ACHN (cell line): ENCODE results near the gene SAT1.

Experiments
- DNase-seq: peaks from one replicate; pipeline ENCODE4 v3.0.0-alpha.2; 2015
- in situ Hi-C: cut with HindIII; loops from 2 replicates; pipeline ENCODE4 v1.10.0; 2017; ENCODE audit warnings: low sequenced_read_pairs, low pct_ligation_motif_present, low pct_unique_long_range_greater_than_20kb

Gene SAT1

DNA sequence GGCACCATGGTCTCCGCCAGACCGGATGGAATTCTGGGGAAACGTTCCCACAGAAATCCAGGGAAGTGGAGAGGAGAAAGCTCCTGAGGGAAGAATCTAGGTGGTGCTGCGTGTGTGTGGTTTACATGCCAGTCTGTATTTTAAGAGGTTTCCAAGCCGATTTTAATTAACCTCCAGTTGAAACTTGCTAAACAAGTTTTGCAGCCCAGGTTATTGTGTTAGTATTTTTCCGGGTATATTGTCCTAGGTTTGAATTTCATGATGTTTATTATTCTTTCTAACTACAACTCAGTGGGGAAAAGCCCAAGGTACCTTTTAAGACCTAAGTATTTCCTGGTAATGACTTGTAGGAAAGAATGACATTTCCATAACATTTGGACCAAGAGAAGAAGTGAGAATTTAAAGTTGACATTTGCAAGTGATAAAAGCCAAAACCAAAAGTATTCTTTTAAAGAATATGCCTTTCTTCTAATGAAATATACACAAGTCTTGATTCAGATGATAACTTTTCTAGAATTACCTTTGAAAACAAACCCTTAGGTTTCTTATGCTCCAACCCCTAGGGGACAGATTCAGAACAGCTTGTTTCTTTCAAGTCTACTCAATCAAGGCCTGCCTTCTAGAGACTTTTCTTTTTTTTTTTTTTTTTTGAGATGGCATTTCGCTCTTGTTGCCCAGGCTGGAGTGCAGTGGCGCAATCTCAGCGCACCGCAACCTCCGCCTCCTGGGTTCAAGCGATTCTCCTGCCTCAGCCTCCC, 14.6 kb downstream of the SAT1 start:
- DNase-seq = no peak
- in situ Hi-C loops = no loop called here

DNA sequence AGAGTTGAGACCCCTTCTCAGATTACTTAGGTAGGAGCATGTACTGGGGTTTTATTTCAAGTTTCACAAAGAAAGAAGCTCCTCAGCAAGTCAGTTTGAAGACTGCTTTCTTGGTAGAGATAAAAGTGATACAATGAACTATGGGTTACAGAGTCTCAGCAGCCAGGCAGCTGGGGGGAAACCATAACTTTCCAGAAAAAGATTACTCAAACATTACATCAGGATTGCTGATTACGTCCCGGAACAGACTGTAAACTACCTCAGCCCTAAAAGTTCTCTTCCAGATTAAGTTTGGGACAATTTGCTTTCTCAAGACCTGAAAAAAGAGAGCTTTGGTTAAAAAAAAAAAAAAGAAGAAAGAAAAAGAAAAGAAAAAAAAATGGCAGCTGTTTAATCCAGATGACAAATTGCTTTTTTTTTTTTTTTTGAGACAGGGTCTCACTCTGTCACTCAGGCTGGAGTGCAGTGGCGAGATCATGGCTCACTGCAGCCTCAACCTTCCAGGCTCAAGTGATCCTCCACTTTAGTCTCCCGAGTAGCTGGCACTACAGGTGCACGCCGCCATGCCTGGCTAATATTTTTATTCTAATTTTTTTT, 16.6 kb downstream of the SAT1 start:
- in situ Hi-C loops = no loop called here
- no peak for DNase-seq

DNA sequence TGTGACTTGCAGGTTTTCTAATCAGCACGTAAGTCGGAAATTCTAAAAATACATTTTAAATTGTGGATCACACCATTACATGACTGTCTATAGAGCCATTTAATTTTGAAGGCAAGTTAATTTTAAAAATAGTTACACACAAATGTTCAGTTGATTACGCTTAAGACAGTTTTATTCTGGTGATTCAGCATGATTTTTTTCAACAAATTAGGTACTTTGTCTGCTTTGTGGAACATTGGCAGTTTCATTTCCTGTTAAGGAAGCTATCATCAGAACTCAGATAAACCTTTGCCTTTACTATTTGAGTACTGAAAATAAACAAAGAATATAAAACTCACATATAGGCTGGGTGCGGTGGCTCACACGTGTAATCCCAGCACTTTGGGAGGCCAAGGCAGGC, 19.5 kb downstream of the SAT1 start:
- in situ Hi-C loops = no loop called here
- DNase-seq = no peak

DNA sequence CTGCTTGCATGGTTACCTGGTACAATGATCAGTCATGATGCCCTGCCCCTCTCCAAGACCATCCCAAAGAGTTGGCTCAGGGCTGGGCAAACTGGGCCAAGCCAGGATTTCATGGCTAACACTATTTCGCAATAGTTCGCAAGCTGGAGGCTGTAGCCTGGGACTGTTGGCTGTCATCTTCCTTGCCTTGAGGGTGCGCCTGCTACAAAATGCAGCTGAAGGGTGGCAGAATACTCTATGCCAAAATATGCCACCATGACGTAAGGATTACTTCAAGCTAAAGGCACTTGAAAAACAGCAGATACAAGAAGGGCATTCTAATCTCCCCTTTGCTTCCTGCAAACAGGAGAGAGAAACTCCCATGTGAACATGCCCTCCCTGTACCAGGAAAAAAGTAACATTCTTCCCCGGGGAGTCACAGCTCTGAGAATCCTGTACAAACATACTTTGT, 21.0 kb downstream of the SAT1 start:
- in situ Hi-C loops = no loop called here
- no peak for DNase-seq

DNA sequence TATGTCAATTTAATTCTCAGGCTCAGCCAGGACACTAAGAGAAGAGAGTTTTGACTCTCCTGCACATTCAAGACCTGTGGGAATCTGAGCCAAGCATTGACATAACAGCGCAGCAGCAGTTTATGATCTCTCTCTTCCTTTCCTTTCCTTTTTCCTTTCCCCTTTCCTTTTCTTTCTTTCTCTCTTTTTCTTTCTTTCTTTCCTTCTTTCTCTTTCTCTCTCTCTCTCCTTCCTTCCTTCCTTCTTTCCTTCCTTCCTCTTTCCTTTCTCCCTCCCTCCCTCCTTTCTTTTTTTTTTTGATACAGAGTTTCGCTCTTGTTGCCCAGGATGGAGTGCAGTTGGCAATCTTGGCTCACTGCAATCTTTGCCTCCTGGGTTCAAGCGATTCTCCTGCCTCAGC, 21.6 kb downstream of the SAT1 start:
- in situ Hi-C loops = no loop called here
- DNase-seq = no peak

DNA sequence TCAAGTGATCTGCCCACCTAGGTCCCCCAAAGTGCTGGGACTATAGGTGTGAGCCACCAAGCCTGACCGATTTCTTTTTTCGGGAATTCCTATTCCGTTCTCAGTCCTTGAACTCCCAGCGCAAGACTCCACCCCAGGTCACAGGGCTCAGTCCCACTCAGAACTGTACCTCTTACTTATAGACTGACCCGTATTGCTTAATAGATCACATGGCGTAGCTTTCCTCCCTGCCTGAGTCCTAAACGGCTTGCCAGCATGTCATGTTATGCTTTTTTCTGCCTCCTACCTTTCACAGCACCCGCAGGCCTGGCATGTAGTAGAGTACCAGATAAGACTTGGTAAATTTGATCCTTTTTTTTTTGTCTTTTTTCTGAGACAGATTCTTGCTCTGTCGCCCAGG, 22.4 kb downstream of the SAT1 start:
- DNase-seq = no peak

DNA sequence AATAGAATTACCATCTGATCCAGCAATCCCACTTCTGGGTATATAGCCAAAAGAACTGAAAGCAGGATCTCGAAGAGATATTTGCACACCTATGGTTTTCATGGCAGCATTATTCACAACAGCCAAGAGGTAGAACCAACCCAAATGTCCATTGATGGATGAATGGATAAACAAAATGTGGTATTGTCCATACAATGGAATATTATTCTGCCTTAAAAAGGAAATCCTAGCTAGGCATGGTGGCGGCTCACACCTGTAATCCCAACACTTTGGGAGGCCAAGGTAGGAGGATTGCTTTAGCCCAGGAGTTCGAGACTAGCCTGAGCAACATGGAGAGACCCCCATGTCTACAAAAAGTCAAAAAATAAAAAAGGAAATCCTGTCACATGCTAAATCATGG, 27.3 kb downstream of the SAT1 start:
- in situ Hi-C loops = no loop called here
- DNase-seq = no peak

More for the DNA sequence above, 22.4 kb downstream of the SAT1 start:
- in situ Hi-C loops = no loop called here

DNA sequence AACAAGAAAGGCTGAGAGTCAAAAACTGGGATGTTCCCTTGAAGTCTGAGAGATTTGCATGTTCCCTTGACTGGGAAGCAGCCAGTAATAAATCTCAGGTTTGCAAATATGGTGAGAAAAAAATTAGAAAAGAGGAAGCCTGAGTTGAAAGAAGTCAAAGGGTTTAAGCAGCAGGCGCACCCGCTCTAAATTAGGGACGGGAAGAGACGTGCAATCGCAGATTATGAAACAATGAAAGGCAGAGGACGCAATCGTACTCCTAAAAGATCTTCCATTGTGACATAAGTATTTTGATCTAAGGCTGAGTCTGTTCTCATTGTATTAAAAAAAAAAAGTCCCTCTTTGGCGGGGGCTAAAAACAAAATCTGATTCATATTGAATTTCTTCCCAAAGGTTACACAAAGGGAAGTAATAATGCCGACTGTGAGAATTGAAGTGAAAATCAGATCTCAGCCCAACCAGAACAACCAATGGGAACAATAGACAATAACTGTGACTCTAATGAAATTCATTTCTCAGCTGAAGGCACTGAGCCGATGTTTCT, 28.2 kb downstream of the SAT1 start:
- no peak for DNase-seq
- in situ Hi-C loops = no loop called here

DNA sequence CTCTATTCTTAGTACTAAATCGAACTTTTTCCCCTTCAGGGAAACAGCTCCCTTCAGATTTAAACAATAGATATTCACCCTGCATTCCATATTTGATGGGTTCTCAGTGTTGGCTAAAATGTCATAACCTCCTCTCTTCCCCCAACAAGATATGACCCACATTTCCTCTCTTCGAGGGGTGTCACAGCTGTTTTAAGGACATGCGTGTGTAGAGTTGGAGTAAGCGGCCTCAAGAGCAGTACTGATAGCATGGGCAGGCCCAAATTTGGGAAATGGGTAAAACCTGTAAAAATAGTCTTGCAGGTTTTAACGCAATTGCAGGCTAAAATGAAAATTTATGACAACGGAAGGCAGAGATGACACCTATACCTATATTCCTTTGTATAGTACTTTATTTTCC, 28.7 kb downstream of the SAT1 start:
- no peak for DNase-seq
- in situ Hi-C loops = no loop called here

DNA sequence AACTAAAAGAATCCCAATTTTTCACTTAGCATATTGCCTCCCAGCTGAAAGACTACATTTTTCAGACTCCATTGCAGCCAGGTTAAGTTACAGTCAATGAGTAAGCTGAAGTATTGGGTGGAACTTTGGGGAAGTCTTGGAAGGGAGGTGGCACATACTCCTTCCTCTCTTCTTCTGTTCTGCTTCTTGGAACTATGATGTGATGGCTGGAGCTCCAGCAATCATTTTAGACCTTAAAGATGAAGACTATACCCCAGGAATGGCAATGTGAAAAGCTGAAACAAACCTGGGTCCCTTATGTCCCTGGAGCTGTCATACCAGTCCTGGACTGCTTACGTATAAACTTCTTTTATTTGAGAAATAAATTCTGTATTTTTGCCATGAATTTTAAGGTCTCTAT, 30.8 kb downstream of the SAT1 start:
- no peak for DNase-seq
- in situ Hi-C loops = no loop called here

DNA sequence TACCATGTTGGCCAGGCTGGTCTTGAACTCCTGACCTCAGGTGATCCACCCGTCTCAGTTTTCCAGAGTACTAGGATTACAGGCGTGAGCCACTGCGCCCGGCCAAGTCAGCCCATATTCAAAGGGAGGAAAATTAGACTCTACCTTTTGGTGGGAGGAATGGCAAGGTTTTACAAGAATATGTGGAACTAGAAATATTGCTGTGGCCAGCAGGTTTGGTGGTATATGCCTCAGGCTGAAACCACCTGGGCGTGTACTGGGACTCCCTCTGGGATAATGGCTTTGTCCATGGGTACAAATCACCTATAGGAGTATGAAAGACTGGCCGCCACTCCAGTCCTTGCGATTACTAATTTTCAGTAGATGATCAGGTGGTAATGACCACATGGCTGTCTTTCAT, 32.4 kb downstream of the SAT1 start:
- in situ Hi-C loops = no loop called here
- no peak for DNase-seq

DNA sequence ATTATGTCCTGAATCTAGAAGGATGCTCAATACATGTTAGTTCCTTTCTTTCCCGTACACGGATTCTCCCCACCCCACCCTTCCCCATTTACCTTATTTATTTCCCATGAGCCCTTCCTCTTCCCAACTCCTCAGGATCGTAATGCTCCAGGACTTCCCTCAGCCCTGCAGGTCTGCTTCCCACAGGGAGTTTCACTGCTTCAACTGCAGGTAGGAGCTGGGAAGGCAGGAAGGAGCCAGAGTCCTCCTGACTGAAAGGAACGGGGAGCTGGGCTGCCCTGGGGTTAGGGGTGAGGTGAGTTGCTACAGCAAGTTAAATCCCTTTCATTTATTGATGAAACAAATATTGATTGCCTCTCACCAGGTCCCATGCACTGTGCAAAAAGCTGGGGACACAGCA, 33.2 kb downstream of the SAT1 start:
- DNase-seq = no peak
- in situ Hi-C loops = no loop called here

DNA sequence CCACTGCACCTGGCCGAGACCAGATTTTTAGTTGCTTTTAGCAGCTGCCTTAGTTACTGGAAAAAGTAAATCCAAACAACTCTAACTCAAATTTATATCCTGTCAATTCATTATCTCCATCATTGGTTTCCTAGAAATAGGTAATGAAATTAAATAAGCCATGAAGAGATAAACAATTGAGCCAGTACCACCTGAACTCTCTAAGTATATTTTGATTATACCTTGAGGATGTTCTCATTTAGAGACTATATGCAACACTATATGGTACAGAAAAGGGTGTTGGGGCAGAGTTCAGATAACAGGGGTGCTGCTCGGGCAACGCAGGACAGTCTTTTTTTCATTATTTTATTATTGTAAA, 35.0 kb downstream of the SAT1 start:
- in situ Hi-C loops = no loop called here
- no peak for DNase-seq

DNA sequence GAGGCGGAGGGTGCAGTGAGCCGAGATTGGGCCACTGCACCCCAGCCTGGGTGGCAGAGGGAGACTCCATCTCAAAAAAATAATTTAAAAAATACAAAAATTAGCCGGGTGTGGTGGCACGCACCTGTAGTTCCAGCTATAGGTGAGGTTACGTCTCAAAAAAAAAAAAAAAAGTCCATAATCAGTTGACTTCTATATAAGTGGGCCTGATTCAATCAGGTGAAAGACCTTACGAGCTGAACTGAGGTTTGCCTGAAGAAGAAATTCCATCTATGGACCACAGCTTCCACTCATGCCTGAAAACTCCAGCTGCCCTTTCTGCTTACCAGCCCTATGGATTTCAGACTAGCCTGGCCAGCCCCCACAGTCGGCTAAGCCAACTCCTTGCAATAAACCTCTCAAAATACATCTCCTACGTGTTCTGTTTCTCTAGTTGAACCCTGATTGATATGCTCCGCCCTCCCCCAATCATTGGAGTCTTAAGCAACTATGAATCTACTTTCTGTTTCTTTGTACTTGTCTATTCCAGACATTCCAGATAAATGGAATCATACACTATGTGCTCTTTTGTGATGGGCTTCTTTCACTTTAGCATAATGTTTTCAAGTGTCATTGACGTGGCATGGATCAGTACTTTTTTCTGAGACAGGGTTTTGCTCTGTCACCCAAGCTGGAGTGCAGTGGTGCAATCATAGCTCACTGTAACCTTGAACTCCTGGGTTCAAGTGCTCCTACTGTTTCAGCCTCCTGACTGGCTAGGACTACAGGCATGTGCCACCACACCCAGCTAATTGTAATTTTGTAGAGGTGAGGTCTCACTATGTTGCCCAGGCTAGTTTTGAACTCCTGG, 36.6 kb downstream of the SAT1 start:
- DNase-seq = no peak

DNA sequence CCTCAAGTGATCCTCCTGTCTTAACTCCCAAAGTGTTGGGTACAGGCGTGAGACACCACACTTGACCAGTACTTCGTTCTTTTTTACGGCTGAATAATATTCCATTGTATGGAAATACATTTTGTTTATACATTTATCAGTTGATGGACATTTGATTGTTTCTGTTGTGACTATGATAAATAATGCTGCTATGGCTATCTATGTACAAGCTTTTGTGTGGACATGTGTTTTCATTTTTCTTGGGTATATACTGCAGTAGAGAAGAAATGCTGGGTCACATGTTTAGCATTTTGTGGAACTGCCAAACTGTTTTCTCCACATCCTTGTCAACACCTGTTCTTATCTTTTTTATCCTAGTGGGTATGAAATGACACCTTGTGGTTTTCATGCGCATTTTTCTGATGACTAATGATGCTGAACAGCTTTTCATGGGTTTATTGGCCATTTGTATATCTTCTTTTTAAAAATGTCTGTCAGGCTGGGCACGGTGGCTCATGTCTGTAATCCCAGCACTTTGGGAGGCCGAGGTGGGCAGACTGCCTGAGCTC, 37.3 kb downstream of the SAT1 start:
- in situ Hi-C loops = no loop called here
- DNase-seq = no peak

More for the DNA sequence above, 36.6 kb downstream of the SAT1 start:
- in situ Hi-C loops = no loop called here

DNA sequence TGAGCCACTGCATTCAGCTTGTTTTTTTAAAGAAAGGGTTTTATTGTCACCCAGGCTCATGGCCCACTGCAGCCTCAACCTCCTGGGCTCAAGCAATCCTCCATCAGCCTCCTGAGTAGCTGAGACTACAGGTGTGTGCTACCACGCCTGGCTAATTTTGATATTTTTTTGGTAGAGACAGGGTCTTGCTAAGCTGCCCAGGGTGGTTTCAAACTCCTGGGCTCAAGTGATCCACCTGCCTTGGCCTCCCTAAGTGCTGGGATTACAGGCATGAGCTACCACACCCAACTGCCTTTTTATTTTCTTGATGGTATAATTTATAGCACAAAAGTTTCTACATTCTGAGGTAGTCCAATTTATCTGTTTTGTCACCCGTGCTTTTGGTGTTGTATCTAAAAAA, 38.9 kb downstream of the SAT1 start:
- in situ Hi-C loops = no loop called here
- no peak for DNase-seq

DNA sequence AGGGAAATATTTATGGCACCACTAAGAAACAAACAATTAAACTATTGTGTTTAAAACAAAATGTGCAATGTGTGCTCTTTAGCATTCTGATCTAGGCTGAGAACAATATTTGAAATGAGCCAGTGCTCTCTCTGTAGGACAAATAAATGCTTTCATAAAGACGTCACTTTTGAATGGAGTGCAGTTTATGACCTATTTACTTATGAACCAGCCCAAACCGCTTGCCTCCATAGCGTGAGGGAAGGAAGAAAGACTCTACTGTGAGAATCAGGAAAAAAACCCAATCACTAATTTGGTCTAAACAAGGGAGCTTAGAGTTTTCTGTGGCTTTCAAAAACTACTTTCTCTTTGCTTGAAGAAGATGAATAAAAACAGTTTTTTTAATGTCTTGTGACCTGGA, 39.4 kb downstream of the SAT1 start:
- in situ Hi-C loops = no loop called here
- DNase-seq = no peak

DNA sequence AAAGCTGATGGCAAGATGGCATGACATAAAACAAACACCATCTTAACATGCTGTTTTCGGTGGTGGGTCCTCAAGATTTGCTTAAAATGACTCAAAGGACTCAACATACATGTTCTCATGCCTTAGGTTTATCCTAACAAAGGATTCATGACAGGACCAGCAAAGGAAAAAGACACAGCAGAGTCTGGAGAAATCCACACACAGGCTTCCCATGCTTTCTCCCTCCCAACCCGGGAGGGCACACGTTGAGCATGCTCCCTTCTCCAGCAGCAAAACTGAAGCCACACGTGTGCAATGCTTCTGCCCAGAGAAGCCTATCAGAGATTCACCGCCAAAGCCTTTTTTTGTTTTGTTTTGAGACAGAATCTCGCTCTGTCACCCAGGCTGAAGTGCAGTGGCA, 39.9 kb downstream of the SAT1 start:
- in situ Hi-C loops = no loop called here
- no peak for DNase-seq

DNA sequence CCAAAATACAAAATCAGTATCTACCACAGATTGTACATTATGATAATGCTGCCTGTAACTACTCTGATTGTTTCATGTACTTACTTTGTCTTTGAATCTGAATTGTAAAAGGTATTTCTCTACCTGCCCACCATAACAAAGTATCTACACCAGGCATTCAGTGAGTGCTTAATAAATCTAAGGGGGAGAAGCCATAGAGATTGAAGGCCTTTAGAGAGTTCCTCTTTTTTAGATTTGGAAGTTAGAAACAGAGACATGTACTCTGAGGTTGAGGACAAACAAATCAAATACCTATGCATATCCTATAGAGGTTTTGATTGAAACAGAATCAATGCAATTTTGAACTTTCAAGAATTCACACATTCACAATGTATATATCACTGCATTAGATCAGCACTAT, 42.7 kb downstream of the SAT1 start:
- in situ Hi-C loops = no loop called here
- DNase-seq = no peak
